ENCODE results near the gene GXYLT2.
"Not testable (repeated sequence)": the region's sequence is repeated elsewhere in the genome, so short reads cannot be mapped to it uniquely, and the experiment has no call there.

GXYLT2 gene

DNA sequence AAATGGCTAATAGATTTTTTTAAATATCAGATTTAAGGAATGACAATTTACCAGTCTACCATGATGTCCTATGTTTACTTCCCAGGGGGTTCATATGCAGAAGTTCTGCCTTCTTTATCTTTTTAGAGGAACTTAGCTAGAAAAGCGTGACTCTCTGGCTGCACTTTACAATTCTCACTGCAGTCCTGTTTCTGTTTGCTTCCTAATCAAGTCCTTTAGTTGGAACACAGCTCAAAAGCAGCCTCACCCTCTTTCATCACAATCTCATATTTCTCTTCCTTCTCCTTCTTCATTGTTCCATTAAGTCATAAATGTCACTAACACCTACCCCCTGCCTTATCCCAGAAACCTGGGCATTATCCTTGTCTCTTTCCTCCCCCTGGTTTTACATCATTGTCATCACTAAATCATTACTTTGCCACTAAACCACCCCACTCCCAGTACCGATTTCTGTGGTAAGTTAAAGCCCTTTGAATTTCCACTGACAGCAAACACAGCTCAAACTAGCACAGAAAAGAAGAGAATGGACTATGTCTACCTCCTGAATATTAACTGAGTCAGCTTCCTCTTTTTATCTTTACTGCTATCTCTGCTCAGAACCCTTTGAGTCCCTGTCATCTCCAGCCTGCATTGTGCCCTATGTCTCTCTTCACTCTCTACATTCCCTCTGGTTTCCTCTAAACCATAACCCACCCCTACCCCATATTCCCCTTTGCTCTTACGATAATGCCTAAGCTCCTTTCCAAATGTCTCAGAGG lies 94.9 kb downstream of the GXYLT2 start:
- DNase-seq: no peak

DNA sequence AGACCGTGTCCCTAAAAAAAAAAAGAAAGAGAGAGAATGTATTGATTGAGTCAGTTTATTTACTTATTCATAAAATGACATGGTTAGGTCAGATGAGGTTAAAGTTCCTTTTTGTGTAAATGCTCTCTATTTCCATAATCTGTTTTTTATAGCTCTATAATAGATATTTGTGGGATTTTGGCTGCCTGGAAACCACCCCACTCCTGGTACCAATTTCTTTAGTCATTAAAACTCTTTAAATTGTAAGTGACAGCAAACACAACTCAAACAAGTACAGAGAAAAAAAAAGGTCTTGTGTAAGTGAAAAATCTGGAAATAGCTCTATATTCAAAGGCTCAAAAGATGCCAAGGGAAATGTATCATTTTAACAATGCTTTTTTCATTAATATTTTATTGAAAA lies 97.7 kb downstream of the GXYLT2 start:
- DNase-seq: no peak

DNA sequence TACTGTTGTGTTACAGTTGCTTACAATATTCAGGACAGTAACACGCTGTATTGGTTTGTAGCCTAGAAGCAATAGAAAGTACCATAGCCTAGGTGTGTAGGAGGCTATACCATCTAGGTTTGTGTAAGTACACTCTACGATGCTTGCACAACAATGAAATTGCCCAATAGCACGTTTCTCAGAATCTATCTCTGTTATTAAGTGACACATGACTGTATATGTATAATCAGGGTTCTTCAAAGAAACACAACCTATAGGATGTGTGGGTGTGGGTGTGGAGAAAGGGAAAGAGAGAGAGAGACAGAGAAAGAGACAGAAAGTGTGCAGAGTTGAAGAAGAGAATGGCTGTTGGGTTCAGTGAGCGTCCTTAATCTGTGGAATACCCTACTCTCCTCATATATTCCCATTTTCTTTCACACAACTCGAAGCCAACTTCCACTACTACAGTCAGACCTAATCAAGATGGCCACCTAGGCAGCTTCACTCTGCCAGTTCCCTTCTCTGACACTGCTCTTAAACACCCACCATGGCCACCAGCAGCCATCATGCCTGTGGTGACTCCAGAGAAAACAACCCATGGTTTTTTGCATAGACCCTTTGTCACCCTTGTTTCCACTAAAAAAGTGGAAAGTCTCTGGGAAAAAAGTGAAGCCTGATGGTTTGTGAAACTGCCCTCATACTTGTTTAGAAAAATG lies 103.0 kb downstream of the GXYLT2 start:
- no peak for DNase-seq

DNA sequence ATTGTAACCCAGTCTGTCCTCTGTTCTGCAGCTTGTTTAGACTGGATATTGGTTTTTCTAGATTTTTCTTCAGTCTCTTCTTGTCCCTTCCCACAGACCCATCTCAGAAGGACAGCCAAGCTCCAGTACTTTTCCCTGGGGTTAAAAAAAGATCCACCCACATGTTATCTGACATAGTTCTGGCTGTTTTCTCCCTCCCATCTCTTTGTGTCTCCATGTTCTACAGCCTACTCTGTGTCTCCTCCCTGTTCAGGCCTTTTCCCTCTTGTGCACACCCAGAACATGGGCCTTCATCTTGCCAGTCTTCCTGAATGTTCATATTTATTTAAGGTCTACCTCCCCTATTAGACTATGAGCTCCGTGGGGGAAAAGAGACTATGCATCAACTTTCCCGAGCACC lies 103.7 kb downstream of the GXYLT2 start:
- no peak for DNase-seq

DNA sequence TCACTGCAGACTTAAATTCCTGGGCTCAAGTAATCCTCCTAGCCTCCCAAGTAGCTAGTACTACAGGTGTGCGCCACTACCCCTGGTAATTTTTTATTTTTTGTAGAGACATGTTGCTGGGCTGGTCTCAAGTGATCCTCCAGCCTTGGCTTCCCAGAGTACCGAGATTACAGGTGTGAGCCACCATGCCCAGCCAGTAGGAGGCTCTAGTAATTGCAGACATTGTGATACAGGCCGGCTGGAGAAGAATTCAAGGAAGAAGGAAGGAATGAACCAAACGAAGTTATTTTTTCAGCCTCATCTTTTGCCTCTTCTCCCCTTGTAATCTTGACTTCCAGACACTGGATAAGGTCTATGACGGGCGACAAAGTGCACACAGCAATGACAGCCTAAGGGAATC lies 105.5 kb downstream of the GXYLT2 start:
- no peak for DNase-seq

DNA sequence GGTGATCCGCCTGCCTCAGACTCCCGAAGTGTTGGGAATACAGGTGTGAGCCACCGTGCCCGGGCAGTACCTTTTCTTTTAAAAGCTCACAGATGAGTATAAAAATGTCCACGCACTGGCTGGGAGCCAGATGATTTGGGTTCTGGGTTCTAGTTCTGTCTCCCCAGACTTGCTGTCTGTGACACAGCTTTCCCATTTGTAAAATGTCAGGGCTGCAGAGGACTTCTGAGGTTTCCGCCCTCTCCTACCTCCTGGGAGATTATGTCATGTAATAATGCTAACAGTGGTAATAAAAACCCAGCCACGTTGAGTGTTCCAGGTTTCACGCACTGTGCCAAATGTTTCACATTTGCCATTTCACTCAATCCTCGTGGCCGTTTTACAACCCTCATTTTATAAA lies 107.5 kb downstream of the GXYLT2 start:
- no peak for DNase-seq

DNA sequence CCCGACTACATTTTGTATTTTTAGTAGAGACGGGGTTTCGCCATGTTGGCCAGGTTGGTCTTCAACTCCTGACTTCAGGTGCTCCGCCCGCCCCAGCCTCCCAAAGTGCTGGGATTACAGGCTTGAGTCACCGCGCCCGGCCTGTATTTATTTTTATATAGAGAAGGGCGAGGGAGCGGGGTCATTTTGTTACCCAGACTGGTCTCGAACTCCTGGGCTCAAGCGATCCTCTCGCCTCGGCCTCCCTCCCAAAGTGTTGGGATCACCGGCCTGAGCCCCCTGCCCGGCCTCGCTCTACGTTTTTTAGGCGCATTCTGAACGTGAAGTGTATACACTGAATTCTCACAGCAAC lies 108.3 kb downstream of the GXYLT2 start:
- no peak for DNase-seq

DNA sequence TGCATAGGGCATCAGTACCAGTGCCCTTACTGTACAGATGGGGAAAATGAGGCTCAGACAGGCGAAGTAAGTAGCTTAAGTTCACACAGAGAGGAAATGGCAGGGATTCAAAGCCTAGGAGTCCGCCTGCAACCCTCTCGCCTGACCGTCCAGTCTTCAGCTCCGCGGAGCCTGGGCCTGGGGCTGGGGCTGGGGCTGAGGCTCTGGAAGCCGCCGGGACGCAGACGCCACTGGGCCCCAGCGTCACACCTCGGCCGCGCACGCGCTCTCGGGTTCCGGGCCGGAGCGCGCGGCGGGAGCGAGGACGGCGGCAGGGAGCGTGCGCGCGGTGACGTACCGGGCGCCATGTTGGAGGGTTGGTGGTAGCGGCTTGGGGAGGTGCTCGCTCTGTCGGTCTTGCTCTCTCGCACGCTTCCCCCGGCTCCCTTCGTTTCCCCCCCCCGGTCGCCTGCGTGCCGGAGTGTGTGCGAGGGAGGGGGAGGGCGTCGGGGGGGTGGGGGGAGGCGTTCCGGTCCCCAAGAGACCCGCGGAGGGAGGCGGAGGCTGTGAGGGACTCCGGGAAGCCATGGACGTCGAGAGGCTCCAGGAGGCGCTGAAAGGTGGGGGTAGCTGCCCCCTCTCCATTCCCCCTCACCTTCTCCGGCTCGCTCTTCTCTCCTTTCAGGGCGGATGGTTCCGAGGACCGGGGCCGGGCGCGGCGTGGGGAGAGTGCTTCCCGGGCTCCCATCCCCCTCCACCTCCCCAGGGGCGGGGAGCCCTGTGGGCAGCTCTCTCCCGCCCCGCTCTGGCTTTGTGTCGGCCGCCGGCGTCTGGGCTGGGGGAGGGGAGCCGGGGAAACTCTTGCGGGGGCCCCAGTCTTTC lies 108.9 kb downstream of the GXYLT2 start, which contains the start of gene PPP4R2:
Gene PPP4R2, plus strand, starts transcription at position 339 of the 861 bp plus-strand sequence. Its CDS starts 227 bp downstream, at position 566.
- peak; percentile 91 for DNase-seq

DNA sequence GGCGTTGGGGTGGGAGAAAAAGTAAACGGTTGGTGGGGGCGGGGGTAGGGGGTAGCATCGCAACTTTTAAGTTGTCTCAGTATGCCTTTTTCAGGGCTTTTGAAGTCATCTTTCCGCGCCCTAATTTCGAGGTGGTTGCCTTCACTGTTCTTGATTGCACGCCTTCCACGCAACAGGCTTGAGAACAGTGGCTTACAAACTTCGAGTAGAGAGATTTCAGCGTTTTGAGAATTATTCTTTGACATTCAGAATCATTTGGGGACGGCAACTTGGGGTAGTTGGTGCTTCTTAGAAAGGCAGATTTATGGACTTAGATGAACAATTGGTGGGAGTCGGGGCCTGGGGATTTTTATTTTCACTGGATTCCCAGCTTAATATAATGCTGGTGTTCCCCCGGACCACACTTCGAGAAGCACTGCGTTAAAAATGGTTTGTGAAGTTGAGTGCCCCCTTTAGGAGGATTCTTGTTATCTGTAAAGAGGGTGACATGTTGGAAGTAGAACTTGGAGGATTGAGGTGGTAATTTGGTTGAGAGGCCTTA lies 109.6 kb downstream of the GXYLT2 start:
- DNase-seq: peak; percentile 36

DNA sequence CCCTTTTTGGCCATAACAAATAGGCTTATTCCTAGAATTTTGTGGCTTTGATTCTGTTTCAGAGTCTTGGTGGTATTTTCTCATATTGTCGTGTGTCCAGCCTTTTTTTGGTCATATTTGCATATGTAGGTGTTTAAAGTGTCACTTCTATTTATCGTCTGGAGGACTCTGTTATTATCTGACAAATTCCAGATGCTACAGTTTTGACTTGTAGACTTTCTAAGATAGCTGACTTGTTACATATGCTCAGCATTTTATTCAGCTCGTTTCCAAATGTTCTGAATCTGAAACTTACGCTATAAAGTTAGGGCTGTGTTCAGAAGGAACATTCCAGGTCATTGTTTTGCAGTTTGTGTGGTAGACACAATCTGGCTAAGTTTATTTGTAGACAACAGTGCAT lies 110.6 kb downstream of the GXYLT2 start:
- no peak for DNase-seq

DNA sequence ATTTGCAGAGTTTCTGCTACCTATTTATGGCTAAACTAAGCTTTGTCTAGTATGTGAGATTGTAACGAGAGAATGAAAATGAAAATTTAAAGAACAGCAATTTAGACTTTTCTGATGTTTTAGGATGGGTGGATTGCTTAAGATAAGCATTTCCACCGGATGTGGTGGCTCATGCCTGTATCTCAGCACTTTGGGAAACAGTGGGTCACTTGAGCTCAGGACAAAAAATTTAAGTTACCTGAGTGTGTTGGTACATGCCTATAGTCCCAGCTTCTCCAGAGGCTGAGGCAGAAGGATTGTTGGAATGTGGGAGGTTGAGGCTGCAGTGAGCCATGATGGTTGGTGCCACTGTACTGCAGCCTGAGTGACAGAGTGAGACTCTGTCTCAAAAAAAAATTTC lies 112.1 kb downstream of the GXYLT2 start:
- DNase-seq: no peak

DNA sequence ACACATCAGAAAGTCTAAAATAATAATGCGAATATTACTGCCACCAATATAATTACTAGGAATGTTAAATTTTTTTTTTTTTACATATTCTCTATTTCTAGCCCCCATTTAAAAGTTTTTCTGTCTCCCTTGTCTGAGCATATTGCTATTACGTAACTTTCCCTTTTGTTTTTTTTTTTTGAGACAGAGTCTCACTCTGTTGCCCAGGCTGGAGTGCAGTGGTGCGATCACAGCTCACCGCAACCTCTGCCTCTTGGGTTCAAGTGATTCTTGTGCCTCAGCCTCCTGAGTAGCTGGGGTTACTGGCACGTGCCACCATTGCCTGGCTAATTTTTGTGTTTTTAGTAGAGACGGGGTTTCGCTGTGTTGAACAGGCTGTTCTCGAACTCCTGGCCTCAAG lies 115.2 kb downstream of the GXYLT2 start:
- not testable (repeated sequence) for DNase-seq

DNA sequence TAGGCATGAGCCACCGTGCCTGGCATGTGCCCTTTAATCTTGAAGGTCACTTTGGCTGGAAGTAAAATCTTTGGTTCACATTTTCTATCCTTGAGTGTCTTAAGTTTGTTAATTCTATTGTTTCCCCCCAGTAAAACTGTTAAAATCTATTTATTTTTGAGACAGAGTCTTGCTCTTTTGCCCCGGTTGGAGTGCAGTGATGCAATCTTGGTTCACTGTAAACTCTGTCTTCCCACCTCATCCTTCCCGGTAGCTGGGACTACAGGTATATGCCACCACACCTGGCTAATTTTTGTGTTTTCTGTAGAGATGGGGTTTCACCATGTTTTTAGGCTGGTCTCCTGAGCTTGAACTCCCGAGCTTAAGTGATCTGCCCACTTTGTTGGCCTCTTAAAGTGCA lies 116.5 kb downstream of the GXYLT2 start:
- no peak for DNase-seq

DNA sequence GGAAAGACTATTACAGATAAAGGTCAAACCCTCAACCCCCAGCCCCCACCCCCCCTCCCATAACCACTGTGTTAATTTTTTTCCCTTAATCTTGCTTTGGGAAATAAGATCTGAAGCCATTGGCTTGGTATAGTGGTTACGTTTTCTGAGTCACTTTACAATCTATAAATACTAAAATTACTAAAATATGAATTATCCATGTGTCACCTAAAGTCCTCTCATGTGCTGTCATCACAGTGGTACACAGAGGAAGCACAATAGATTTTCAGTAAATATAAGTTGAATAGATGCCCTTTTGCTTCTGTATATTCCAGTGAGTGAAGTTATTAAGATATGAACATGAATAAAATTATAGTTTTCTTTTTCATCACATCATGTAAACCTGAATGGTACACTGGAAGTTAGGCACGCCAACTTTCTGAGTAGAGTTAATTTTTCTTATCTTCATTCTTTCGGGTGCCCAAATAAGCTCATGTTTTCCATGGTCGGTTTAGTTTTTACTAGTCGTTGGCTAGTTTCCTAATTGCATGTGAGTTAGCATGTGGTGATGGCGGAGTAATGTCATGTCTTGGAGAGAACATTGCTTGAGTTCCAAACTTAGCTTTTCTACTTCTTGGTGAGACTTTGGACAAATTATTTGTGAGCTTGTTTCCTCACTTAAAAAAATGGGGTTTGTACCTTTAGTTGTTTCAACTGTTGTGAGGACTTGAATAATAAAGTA lies 120.3 kb downstream of the GXYLT2 start:
- no peak for DNase-seq

DNA sequence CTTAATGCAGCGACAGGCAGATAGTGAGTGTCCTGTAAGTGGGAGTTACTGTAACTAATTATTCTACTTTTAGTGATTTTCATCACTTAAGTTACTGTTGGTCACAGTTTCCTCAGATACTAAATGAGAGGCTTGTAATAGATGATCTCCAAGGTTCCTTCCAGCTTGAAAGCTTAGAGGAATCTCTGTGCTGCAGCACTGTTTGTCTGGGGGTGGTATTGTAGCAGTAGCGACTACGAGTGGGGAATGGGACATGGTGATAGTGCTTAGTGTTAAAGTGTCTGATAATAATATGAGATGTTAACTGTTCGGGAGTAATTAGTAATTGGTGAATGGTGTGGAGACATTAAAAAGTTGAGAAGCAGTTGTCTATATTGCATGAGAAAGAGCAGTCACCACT lies 121.2 kb downstream of the GXYLT2 start:
- no peak for DNase-seq

DNA sequence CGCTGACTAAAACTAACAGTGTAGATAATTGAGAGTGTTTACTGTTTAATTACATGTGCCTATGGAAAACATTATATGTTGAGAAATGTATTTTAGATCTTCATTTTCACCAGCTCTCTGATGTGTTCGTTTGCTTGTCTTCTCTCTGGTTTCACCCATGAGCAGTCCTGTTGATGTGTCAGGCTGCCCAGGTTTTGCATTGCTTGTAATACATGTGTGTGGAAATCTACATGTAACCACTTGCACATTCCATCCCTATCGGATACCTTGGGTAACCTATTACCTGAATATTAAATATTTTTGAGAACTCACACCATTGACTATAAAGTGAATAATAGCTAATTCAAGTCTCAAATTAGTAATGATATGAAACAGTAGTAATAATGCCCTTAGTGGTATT lies 121.9 kb downstream of the GXYLT2 start:
- no peak for DNase-seq

DNA sequence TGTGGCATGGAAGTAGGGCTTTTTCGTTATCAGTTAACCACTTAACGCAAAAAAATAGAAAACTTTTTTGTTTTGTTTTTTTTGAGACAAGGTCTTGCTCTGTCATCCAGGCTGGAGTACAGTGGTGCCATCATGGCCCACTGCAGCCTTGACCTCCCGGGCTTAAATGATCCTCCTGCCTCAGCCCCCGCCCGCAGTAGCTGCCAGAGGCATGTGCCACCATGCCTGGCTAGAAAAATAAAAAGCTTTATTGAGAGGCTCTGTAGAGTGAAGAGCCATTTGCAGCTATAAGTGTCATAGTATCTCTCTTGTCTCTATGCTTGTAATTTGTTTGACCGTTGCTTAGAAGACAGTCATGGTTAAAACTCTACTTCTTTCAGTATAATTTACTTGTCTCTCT lies 122.3 kb downstream of the GXYLT2 start:
- no peak for DNase-seq

DNA sequence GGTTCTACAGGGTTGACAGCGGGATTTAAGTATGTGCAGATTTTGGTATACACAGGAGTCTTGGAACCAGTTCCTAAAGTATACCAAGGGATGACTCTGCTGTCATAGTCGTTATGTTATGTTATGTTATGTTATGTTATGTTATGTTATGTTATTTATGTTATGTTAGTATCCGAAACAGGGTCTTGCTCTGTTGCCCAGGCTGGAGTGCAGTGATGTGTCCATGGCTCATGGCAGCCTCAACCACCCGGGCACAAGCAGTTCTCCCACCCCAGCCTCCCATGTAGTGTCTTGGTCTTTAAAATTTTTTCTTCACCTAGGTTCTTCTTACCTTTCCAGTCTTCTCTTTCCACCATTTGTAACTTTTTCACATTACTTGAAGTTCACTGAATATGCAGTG lies 130.5 kb downstream of the GXYLT2 start:
- no peak for DNase-seq

DNA sequence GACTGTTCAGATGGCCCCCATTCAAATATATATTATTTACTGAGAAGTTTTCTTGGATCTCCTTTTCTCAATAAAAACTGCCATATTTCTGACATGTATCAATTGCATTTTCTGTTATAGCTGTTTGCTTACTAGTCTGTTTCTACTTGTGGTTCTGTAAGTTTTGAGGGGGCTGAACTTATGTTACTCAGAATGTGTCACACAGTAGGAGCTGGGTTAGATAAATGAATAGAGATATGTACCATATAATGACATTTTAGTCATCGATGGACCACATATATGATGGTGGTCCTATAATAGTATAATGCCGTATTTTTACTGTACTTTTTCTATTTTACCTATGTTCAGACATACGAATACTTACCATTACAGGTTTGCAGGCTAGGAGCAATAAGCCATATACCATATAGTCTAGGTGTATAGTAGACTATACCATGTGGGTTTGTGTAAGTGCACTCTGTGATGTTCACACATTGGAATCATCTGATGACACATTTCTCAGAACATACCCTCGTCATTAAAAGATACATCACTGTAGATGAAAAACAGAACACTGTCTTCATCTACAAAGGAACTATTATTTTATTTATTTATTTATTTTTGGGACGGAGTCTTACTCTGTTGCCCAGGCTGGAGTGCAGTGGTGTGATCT lies 131.1 kb downstream of the GXYLT2 start:
- no peak for DNase-seq

DNA sequence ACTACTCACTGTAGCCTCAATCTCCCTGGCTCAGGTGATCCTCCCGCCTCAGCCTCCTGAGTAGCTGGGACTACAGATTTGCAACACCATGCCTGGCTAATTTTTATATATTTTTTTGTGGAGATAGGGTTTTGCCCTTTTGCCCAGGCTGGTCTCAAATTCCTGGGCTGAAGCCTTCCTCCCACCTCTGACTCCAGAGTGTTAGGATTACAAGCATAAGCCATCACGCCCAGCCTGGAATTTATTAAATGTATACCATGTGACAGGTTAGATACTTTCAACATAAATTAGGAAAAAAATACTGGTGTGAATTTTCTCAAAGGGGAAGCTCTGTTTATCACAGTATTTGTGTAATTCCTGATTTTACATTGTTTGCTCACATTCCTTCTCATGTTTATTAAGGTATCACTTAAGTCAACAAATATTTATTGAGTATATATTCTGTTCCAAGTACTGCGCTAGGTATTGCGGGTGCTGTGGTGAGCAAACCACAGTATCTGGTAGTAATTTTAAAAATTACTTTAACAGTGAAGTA lies 133.5 kb downstream of the GXYLT2 start:
- peak; percentile 72 for DNase-seq

DNA sequence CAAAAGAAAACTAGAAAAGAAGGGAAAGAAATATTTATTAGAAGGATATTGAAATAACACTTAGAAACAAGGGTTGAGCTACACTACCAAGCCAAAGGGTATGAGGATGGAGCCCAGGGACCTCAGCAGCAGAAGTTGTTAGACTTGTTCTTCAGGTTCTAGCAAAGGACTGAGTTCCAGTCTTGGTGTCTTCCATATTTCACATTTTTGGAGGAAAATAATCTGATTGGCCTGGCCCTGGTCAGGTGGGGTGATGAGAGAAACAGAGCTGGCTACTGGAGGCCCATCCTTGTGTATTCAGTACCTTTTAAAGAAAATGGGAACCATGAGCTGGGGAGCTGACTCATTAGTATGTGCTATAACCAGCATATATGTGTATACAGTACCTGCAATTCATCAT lies 137.0 kb downstream of the GXYLT2 start:
- no peak for DNase-seq
